IPS-11a (cell line): ENCODE measurements around the gene RAB40A.
"Not testable (repeated sequence)": the region's sequence is repeated elsewhere in the genome, so short reads cannot be mapped to it uniquely, and the experiment has no call there.

ENCODE experiments used
- H3K4me3 ChIP-seq: one replicate; pipeline ENCODE4 v1.5.1; 2013; ENCODE audit warnings: low read depth, low read length, control low read depth

RAB40A gene

DNA sequence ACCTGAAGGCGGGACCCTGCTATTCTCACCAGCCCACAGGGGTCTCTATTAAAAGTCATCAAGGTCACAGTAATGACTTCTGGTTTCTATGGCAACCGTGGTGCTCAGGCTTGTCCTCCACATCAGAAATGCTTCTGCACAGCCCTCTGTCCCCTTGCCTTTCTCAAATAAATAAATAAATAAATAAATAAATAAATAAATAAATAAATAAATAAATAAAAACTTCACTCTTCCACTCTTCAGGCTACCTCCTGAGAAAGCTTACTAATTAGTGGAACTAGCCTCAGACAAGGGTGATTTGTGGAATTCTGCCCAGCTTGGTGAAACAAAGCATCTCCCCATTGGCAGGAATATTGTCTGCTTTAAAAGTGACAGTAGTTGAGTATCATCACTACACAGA is 5.5 kb upstream of the RAB40A start:
- H3K4me3 ChIP-seq, result no peak overlapping the region

GRCh38 chrX:103523605-103524004 is 4.3 kb upstream of the RAB40A start:
- no peak overlapping the region for H3K4me3 ChIP-seq

GRCh38 chrX:103520386-103520785 is 1.1 kb upstream of the RAB40A start:
- H3K4me3 ChIP-seq, result no peak overlapping the region

GRCh38 chrX:103518571-103518970 is 718 bp downstream of the RAB40A start:
- H3K4me3 ChIP-seq, result no peak overlapping the region

DNA sequence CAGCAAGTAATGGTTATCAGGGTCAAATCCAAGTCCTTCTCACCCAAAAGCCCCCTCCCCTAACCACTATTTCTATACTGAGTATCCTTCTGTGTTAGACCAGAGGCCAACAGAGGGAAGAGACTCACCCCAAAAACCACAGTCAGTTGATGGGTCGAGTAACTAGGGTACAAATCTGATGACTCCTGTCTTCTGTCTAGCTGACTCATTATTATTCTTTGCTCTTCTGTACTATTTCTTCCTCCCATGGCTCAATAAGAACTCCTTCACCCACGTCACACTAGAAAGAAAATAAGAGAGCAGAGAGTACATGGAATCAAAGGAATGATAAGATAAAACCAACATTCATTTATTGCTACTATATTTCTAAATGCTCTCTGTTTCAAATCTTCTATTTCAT is 2.0 kb downstream of the RAB40A start:
- no peak overlapping the region for H3K4me3 ChIP-seq

- no peak overlapping the region for H3K4me3 ChIP-seq
Observed at GRCh38 chrX:103513476-103514108, 5.7 kb downstream of the RAB40A start.

GRCh38 chrX:103513067-103513466 is 6.2 kb downstream of the RAB40A start:
- H3K4me3 ChIP-seq, result no peak overlapping the region

- H3K4me3 ChIP-seq, result no peak overlapping the region
Observed at GRCh38 chrX:103510031-103510430, 9.3 kb downstream of the RAB40A start.

DNA sequence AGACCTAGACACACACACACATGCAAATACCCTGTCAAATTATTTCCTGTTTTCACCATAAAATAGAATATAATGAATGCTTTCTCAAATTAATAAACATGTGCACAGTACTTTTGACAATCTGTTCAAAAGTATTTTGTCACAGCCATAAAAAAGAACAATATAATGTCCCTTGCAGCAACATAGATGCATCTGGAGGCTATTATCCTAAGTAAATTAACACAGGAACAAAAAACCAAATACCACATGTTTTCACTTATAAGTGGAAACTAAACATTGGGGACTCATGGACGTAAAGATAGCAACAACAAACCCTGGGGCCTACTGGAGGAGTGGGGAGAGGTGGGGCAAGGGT is 15.5 kb downstream of the RAB40A start:
- no peak overlapping the region for H3K4me3 ChIP-seq

GRCh38 chrX:103503163-103503852 is 16.0 kb downstream of the RAB40A start:
- H3K4me3 ChIP-seq, result no peak overlapping the region

DNA sequence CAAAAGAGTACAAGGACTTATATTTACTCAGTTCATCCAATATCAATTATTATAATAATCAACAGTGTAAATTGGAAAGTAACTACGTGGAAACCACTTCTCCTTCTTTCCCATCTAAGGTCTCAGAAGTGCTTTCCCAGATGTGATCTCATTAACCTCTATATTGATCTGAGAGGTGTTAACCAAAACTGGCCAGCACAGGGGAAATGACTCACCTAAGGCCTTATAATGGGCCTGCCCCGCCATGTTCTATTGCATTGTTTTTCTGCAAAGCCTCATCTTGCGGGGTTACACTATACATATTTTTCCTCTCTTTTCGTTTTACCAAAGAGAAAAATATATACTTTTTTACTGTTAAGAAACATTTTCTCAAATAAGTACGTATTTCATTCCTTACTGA is 20.5 kb downstream of the RAB40A start:
- H3K4me3 ChIP-seq, result no peak overlapping the region

GRCh38 chrX:103495786-103496185 is 23.5 kb downstream of the RAB40A start:
- H3K4me3 ChIP-seq, result no peak overlapping the region

- not testable (repeated sequence) for H3K4me3 ChIP-seq
Observed at GRCh38 chrX:103493578-103493977, 25.7 kb downstream of the RAB40A start.

DNA sequence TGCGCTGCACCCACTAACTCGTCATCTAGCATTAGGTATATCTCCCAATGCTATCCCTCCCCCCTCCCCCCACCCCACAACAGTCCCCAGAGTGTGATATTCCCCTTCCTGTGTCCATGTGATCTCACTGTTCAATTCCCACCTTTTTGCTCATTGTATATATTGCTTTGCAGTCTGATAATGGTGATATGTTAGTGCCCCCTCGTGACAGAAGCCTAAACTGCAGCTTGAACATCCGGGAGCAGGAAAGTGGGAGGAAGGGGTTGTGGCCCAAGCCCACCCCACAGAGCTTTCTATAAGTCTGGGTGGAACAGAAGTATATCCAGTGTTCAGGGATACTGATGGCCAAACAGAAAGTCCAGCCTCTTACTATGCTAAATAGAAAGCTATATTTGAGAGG is 29.6 kb downstream of the RAB40A start:
- H3K4me3 ChIP-seq, result not testable (repeated sequence)

- H3K4me3 ChIP-seq, result no peak overlapping the region
Observed at GRCh38 chrX:103488794-103489193, 30.5 kb downstream of the RAB40A start.

DNA sequence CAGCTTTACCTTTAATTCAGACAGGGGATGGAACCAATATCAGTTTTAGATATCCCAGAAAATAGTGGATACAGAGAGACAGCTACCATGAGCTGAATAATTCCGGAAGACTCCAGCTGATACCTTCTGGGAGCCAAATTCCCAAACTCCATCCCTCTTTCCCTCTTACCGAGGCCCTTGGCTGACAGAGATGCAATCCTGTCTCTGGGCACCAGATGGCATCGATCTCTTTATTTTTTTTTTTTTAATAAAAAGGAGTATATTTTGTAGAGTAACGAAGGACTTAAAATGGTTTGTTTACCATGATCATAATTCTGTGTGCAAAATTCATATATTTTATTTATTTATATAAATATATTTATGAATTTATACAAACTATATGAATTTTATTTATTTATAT is 31.0 kb downstream of the RAB40A start:
- no peak overlapping the region for H3K4me3 ChIP-seq

GRCh38 chrX:103483720-103484119 is 35.6 kb downstream of the RAB40A start:
- H3K4me3 ChIP-seq, result no peak overlapping the region

DNA sequence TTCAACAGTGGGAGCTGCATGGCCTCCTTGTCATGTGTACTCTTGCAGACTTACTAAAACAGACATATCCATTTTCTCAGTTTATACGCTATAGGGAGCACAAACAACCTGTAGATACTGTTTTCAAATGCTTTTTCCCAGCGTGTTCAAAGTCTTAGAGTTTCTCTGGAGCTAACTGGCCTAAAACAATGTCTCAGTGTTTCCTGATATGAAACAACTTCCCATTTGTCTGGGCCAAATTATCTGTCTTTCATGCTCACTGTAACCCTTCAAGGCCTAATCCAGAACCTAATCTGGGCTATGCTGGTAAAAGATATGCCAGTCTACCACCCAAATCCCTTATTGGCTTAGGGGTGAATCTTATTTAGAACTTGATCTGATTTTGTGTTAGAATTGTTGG is 38.8 kb downstream of the RAB40A start:
- no peak overlapping the region for H3K4me3 ChIP-seq

DNA sequence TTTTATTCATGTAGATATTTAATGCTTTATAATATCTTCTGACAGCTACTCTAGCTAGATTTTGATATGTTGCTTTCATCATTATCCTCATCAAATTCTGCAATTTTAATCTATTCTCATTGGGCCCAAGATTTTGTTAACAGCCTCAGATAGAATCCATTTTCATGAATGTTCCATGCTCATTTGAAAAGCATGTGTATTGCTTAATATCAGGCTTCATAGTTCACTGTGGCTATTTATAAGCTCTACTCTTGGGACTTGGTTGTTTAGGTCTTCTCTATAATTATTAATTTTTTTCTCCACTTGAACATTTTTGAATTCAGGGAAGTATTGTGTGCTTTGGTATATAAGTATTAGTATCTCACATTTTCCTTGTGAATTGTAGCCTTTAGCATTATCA is 41.8 kb downstream of the RAB40A start:
- H3K4me3 ChIP-seq, result no peak overlapping the region

- H3K4me3 ChIP-seq, result no peak overlapping the region
Observed at GRCh38 chrX:103475381-103475780, 43.9 kb downstream of the RAB40A start.

GRCh38 chrX:103469977-103470376 is 49.3 kb downstream of the RAB40A start:
- H3K4me3 ChIP-seq, result not testable (repeated sequence)

- no peak overlapping the region for H3K4me3 ChIP-seq
Observed at GRCh38 chrX:103467887-103468286, 51.4 kb downstream of the RAB40A start.

GRCh38 chrX:103467156-103467555 is 52.1 kb downstream of the RAB40A start:
- H3K4me3 ChIP-seq, result no peak overlapping the region
